ENCODE data around the gene KCTD7.
"Not testable (repeated sequence)": the region's sequence is repeated elsewhere in the genome, so short reads cannot be mapped to it uniquely, and the experiment has no call there.

The KCTD7 gene

DNA sequence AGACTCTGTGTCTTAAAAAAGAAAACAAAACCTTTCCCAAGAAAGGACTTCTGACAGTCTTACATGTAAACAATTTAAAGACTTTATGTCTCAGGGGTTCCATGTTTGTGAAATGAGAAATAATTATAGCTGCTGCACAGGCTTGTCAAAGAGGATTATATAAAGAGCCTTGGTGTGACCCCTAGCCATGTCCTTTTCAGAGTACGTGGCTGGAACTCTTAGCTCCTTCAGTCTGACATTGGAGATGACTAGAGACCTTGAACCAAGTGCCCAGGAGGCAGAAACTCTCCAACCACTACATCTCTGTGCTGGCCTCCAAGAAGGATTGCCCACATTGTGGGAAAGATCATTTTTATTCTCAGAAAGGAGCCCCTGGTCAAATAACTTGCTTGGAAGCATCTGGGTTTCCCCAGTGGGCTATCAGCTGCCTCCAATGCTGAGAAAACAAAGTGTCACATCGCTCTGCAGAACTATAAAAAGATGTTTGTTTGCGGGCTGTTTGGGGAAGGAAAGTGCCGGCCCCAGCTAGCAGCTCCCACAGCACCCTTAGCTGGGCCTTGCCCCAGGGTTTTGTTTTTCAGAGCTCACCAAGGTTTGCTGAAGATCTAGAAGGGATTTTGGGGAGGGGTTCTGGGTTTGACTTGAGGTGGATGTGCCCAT lies 6.8 kb downstream of the KCTD7 start:
- peak; percentile 66 for ATAC-seq
- Mint-ChIP-seq H3K27ac (peak overlapping the region; percentile 82), H3K36me3 (peaks cover 43% of the 10 kb centered on the region), H3K4me1 (peaks cover 48% of the 10 kb centered on the region)
- H3K27me3 Mint-ChIP-seq, H3K4me3 Mint-ChIP-seq, H3K9me3 Mint-ChIP-seq: not testable (repeated sequence)

DNA sequence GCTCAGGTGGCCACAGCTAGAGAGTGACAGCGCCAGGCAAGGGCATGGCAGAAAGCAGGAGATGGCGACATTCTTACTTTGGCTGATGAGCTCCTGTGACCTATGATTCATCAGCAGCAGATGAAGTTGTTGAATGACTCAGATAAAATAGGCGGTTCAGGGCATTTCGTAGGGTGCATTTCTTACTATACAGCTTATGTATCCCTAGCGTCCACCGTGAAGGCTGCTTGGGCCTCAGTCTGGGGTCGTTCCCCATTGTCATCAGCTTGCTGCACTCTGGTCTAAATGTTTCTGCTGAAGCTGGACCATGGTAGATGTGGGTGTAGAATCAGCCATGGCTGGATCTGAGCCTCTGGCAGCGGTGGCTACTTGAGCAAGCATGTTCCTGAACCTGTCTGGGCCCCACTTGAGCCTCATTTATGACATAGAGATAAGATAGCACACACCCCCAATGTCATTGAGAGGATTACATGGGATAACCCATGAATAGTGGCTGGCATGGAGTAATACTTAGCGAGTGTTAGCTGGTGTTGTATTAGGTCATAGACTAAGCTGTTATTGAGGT lies 7.4 kb downstream of the KCTD7 start:
- H3K36me3 Mint-ChIP-seq = peaks cover 49% of the 10 kb centered on the region
- H3K27me3 Mint-ChIP-seq, H3K4me3 Mint-ChIP-seq, H3K9me3 Mint-ChIP-seq: not testable (repeated sequence)
- peak; percentile 87 for ATAC-seq
- H3K27ac Mint-ChIP-seq = peak overlapping the region; percentile 82
- H3K4me1 Mint-ChIP-seq = peaks cover 42% of the 10 kb centered on the region

DNA sequence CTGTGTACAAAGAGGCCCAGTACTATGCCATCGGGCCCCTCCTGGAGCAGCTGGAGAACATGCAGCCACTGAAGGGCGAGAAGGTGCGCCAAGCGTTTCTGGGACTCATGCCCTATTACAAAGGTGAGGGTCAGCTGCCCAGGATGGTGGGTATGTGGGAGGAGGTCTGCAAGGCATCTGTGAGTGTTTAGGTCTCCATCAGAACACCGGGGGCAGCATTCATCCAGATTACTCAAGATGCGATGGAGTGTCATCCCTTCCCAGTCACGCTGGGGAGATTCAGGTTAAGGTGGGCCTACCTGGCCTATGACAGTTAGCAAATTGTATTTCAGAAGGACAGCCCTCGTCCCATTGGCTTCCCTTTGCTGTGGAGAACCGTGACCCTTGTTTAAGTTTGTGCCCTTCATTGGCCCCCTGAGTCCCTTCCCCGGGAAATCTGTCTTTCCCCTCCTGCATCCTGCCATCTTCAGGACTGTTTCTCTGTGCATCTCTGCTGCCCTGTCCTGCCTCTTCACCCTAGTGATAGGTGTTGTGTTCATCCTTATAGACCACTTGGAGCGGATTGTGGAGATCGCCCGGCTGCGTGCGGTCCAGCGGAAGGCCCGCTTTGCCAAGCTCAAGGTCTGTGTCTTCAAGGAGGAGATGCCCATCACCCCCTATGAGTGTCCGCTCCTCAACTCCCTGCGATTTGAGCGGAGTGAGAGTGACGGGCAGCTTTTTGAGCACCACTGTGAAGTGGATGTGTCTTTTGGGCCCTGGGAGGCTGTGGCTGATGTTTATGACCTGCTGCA lies 9.8 kb downstream of the KCTD7 start:
- H3K36me3 Mint-ChIP-seq = peaks cover 54% of the 10 kb centered on the region
- H3K27me3 Mint-ChIP-seq = no peaks in the 10 kb centered on the region
- H3K9me3 Mint-ChIP-seq = no peaks in the 10 kb centered on the region
- H3K4me3 Mint-ChIP-seq = no peak overlapping the region
- no peak for ATAC-seq
- no peak overlapping the region for H3K27ac Mint-ChIP-seq
- H3K4me1 Mint-ChIP-seq = peaks cover 32% of the 10 kb centered on the region

DNA sequence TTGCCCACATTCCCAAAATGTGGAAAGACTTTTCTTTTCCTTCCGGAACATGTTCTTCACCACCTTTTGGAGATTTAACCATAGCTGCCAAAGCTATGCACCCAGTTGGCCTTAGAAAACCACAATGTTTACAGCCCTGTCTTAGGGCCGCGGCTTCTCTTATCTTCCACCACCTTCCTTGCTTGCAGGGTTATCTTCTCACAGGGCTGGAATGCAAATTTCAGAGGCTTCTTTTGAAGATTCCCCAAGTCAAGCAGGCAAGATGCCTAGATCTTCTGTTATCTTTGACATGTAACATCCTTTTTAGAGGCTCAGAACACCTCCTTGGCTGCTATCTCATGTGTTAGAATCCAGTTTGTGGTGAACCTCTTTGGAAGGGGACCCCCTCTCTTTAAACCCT lies 11.1 kb downstream of the KCTD7 start:
- no peak overlapping the region for H3K27ac Mint-ChIP-seq
- no peaks in the 10 kb centered on the region for H3K27me3 Mint-ChIP-seq
- no peak overlapping the region for H3K4me3 Mint-ChIP-seq
- peaks cover 31% of the 10 kb centered on the region for H3K4me1 Mint-ChIP-seq
- peaks cover 59% of the 10 kb centered on the region for H3K36me3 Mint-ChIP-seq
- no peaks in the 10 kb centered on the region for H3K9me3 Mint-ChIP-seq
- ATAC-seq = no peak

DNA sequence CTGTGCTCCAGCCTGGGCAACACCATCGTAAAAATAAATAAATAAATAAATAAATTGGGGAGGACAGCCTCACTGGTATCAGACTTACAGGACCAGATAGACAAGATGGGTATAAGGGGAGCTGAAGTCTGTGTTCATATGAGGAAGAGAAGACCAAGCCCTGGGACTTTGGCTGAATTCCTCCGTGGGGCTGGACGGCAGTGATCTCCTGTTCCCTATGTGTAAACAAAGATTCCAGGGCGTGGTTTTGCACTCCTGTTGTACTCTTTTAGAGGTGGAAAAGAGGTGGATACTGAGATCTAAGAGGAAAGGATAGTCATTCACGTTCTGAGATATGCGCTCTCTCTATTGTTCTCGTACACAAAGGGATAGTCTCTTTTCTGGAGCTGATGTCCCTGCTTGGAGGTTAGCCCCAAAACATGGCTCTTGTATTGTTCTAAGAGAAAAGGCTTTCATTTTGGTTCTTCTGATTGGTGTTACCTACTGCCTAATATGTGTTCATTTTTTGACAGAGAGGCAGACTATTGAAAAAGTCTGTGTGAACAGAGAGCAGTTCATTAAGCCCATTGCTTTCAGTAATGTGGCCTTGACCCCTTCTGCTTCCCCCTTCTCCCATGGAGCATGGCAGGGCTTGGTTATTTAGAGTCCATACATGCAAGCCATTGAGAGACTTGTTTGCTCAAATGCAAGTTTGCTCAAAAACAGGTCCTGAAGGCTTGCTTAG lies 12.3 kb downstream of the KCTD7 start:
- ATAC-seq = no peak
- Mint-ChIP-seq H3K27ac (peak overlapping the region; percentile 19), H3K9me3 (no peaks in the 10 kb centered on the region), H3K4me3 (no peak overlapping the region), H3K4me1 (peaks cover 23% of the 10 kb centered on the region), H3K36me3 (peaks cover 65% of the 10 kb centered on the region), H3K27me3 (no peaks in the 10 kb centered on the region)

DNA sequence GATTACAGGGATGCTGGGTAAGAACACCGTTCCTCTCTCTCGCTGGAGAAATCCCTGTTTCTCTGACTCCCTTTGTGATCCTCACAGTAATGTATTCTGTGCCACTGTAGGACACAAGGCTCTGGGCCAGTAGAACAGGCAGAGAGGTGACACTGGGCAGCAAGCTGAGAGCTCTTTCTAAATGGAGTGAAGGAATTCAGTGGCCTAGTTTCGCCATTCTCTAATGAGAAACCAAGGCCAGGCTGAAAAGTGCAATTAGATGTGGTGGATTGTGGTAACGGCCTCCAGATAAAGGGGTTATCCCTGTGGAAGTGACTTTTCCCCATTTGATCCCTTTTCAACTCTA lies 12.8 kb downstream of the KCTD7 start:
- Mint-ChIP-seq H3K27ac (peak overlapping the region; percentile 19), H3K36me3 (peaks cover 71% of the 10 kb centered on the region), H3K27me3 (no peaks in the 10 kb centered on the region), H3K4me1 (peaks cover 19% of the 10 kb centered on the region), H3K4me3 (no peak overlapping the region), H3K9me3 (no peaks in the 10 kb centered on the region)
- no peak for ATAC-seq

DNA sequence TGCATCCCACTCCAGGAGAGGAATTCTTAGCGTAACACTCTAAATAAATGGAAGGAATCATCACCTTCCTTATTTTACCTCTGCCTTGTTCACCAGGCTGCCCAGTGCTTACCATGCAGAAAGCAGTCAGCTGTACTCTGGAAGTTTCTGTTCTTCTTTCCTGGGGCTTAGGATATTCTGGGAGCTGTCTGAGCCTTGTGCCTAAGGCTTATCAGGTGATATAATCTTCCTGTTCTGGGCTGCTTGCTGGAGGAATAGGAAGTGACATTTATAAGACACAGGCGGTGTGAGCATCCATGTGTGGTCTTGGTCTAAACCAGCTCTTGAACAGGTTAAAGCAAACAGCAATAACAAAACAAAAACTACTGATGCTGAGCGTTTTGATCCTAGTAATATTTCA lies 13.5 kb downstream of the KCTD7 start:
- no peaks in the 10 kb centered on the region for H3K27me3 Mint-ChIP-seq
- H3K27ac Mint-ChIP-seq = peak overlapping the region; percentile 68
- ATAC-seq = no peak
- no peaks in the 10 kb centered on the region for H3K9me3 Mint-ChIP-seq
- peaks cover 19% of the 10 kb centered on the region for H3K4me1 Mint-ChIP-seq
- H3K4me3 Mint-ChIP-seq = no peak overlapping the region
- peaks cover 77% of the 10 kb centered on the region for H3K36me3 Mint-ChIP-seq

DNA sequence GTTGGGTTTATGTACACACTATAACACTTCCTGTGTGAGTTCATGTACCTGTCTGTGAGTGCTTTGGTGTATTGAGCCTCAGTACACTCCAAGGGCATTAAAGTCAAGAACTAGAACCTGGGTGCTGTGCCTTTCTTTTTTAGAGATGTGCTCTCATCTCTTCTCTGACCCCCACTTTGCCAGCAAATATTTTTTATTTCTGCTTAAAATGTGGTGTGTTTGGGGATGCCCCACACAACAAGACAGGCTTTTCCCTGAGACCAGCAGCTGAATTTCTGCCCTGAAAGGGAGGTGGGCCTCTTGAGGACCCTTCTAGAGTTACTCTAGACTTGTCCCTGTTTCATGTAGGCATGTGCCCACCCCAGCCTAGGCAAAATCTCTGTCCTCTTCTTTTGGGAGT lies 14.3 kb downstream of the KCTD7 start:
- Mint-ChIP-seq H3K4me3 (no peak overlapping the region), H3K36me3 (peaks cover 77% of the 10 kb centered on the region), H3K4me1 (peaks cover 19% of the 10 kb centered on the region), H3K9me3 (no peaks in the 10 kb centered on the region), H3K27ac (peak overlapping the region; percentile 68), H3K27me3 (no peaks in the 10 kb centered on the region)
- no peak for ATAC-seq

DNA sequence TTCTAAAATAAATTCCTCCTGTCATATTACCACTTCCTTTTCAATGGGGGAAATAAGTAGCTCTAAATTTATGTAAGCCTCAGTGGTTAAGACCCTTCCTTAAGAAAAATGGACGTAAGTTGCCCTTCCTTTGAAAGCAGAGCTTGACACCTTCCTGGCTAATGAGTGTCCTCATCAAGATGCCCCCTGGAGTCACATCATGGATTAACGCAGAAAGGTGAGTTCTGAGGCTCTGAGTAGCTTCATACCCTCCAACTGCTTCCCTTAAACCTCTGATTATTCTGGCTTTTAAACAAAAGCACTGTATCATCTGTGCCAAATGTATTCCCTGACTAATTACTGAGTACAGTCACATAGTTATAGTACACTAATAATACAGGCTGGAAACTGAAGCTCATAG lies 14.7 kb downstream of the KCTD7 start:
- Mint-ChIP-seq H3K27me3 (no peaks in the 10 kb centered on the region), H3K4me3 (no peak overlapping the region), H3K4me1 (peaks cover 19% of the 10 kb centered on the region), H3K9me3 (no peaks in the 10 kb centered on the region), H3K27ac (peak overlapping the region; percentile 68), H3K36me3 (peaks cover 72% of the 10 kb centered on the region)
- no peak for ATAC-seq

DNA sequence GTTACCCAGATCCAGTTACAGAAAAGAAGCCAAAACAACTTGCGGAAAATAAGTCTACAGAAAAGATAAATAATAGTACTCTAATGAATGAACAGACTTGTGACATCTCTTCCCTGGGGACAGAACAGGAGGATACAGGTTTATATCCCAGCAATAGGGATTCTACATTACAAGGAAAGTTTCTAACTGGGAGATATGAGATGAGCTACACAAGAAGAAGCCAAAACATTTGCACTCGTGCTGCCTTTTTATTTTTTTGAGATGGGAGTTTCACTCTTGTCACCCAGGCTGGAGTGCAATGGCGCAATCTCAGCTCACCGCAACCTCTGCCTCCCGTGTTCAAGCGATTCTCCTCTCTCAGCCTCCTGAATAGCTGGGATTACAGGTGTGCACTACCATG lies 22.3 kb downstream of the KCTD7 start:
- not testable (repeated sequence) for H3K9me3 Mint-ChIP-seq, H3K27me3 Mint-ChIP-seq, H3K4me3 Mint-ChIP-seq, H3K27ac Mint-ChIP-seq, ATAC-seq
- peaks cover 16% of the 10 kb centered on the region for H3K36me3 Mint-ChIP-seq
- H3K4me1 Mint-ChIP-seq = peaks cover 23% of the 10 kb centered on the region

DNA sequence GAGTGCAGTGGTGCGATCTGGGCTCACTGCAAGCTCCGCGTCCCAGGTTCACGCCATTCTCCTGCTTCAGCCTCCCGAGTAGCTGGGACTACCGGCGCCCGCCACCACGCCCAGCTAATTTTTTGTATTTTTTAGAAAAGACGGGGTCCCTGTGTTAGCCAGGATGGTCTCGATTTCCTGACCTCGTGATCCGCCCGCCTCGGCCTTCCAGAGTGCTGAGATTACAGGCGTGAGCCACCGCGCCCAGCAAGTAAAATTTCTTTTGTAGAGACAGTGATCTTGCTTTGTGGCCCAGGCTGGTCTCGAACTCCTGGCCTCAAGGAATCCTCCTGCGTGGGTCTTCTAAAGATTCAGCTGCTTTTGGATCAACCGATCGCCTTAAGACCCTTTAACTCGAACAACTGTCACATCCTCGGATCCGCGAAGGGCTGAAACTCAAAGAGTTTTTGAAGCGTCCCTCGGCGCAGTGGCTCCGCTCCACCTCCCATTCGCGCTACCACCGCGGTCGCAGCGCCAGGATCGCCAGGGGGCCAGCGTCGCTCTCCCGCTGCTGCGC lies 25.1 kb downstream of the KCTD7 start:
- ATAC-seq, H3K36me3 Mint-ChIP-seq, H3K27me3 Mint-ChIP-seq, H3K9me3 Mint-ChIP-seq: not testable (repeated sequence)
- peak overlapping the region; percentile 94 for H3K27ac Mint-ChIP-seq
- H3K4me1 Mint-ChIP-seq = peaks cover 32% of the 10 kb centered on the region
- peak overlapping the region; percentile 93 for H3K4me3 Mint-ChIP-seq

DNA sequence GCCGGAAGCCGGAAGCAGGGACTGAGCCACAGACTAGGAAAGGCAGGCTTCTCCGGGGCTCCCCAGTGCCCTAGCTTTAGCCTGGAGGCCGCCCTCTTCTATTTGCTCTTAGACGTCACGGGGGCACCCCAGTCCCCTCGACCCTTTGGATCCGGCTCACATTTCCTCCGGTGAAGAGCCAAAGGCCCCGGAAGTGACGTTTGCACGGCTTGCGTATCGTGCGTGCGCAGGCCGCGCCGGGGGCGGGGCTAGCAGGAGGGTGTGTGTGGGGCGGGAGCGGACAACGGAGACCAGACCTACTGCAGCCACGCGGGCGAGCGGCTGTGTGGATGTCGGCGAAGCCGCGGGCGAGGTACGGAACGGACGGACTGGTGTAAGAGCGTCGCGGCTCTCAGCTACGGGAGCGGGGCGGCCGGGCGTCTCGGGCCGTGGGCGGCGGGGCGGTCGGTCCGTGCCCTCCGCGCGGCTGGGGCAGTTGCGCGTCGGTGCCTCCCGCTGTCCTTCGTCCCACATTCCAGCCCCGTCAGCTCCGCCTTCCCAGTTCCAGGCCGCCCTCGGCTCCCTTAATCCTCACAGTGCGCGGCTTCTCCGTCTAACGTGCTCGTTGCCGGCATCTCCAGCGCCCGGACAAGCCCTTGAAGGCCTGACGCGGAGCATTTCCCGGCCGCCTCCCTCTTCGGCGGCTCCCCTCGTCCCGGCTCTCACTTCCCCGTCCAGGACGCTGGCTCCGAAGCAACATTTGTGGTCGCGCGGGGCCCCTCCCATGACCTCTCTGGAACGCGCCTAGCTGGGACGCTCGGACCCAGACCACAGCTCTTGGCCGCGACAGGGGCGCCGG lies 25.8 kb downstream of the KCTD7 start:
- Mint-ChIP-seq H3K4me1 (peaks cover 32% of the 10 kb centered on the region), H3K4me3 (peak overlapping the region; percentile 93), H3K27me3 (no peaks in the 10 kb centered on the region), H3K27ac (peak overlapping the region; percentile 94), H3K9me3 (no peaks in the 10 kb centered on the region), H3K36me3 (peaks cover 6% of the 10 kb centered on the region)
- ATAC-seq = peak; percentile 98

DNA sequence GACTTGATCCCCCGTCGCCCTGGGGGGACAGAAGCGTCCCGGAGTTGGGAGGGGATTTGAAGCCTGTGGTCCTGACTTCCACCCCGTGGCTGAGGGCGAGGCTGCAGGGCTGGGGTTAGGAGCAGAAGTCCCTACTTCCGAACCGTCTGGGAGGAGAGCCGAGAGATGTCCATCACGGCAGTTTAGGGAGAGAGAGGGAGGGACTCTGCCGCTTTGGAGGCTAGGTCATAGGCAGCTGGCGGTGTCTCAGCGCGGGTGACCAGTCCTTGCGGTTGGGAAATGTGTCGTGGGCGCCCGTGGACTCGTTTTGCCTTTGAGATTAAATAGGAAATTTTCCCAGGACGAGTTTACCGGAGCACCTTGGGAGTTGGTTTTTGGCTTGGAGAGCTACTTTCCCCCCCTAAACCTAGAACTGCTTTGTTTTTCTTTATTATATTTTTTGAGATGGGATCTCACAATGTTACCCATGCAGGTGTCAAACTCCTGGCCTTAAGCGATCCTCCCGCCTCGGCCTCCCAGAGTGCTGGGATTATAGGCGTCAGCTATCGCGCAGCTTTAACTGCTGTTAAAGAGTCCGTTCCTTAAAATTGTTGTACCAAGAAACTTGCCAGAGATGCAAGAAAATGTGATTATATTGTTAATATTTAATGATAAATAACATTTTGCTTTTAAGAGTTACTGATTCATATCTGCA lies 26.6 kb downstream of the KCTD7 start:
- Mint-ChIP-seq H3K4me3 (peak overlapping the region; percentile 93), H3K27ac (peak overlapping the region; percentile 94), H3K4me1 (peaks cover 32% of the 10 kb centered on the region)
- not testable (repeated sequence) for H3K9me3 Mint-ChIP-seq, ATAC-seq, H3K36me3 Mint-ChIP-seq, H3K27me3 Mint-ChIP-seq

DNA sequence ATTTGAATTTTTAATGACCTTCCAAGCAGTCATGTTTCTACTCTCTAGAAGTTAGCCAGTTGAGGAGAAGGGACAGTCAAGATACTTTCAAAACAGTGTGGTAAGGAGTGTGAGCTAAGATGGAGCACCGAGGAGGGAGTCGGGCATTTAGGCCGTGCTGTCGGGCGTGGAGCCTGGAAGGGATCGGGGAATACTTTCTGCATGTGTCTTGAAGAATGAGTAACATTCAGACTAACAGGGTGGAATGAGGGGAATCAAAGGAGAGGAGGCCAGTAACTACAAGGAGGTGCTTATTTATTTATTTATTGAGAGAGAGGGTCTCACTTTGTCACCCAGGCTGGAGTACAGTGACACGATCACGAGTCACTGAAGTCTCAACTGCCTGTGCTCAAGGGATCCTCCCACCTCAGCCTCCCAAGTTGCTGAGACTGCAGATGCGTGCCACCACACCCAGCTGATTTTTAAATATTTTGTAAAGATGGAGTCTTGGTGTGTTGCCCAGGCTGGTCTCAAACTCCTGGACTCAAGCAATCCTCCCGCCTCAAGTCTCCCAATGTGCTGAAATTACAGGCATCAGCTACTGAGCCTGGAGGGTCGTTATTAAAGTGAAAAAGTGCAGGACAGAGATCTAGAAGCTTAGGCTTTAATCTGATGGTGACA lies 27.3 kb downstream of the KCTD7 start:
- H3K4me3 Mint-ChIP-seq, H3K27me3 Mint-ChIP-seq, H3K27ac Mint-ChIP-seq, H3K9me3 Mint-ChIP-seq, ATAC-seq: not testable (repeated sequence)
- Mint-ChIP-seq H3K4me1 (peaks cover 32% of the 10 kb centered on the region), H3K36me3 (peaks cover 10% of the 10 kb centered on the region)
